NCI-H2107 (cell line): ENCODE measurements around the gene LYPD6.

Experiments
- DNase-seq: peaks from one replicate; lab custom pipeline; 2025; lab: John Stamatoyannopoulos, UW

The LYPD6 gene

DNA sequence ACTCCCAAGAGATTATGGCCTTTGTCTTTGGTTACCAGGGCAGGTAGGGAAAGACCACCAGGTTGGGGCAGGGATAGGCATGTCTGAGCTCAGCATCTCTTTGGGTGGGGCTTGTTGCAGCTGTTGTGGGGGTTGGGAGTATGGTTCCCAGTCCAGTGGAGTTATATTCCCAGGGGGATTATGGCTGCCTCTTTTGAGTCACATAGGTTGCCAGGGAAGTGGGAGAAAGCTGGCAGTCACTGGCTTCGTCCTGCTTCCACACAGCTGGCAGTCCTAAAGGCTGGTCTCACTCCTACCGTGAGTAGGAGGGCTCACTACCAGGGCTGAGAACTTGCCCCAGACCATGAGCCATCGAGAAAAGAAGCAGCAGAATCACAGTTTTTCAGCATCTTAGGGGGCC, 79.1 kb downstream of the LYPD6 start:
- DNase-seq = no peak

- DNase-seq = no peak
Observed at GRCh38 chr2:149410701-149411484, 80.5 kb downstream of the LYPD6 start.

- DNase-seq = no peak
Observed at GRCh38 chr2:149413487-149413886, 83.1 kb downstream of the LYPD6 start.

GRCh38 chr2:149415086-149415485, 84.7 kb downstream of the LYPD6 start:
- DNase-seq = no peak

GRCh38 chr2:149418065-149418464, 87.7 kb downstream of the LYPD6 start:
- no peak for DNase-seq

DNA sequence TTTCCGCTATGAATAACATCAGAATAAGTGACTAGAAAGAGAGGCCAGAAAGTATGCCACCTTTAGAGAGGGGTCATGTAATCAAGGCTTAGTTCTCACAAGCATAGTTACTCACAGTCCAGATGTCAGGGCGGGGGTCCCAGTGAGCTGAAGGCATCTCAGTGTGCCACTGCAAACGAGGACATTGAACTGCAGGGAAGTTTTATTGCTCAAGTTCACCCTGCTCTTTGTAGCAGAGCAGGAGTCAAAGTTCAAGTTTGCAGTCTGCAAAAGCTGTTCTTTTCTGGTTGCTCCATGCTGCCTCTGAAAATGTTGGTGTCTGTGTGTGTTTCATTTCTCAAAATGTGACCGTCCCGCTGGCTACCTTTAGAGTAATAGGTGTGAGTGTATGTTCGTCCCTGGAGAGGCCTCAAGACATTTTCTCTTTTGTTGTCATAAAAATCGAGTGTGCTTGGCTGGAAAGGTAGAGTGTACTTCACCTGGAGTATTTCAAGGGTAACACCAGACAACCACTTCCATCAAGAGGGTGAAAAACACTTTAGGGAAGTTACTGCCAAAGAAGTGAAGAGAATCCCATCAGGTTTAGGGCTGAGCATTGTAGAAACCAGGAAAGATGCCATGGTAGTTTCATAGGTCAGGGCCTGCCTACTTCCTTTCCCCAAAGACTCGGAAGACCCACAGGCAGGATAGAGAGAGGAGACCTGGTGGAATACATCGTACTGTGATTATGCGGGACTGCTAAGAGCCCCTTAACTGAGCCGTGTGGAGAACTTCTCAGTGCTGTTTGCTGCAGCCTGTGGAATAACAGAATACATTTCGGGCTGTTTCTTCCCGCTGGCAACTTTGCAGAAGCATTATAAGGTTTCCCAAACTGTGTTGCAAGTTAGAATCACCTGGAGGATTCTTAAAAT, 89.9 kb downstream of the LYPD6 start:
- peak; percentile 23 for DNase-seq

DNA sequence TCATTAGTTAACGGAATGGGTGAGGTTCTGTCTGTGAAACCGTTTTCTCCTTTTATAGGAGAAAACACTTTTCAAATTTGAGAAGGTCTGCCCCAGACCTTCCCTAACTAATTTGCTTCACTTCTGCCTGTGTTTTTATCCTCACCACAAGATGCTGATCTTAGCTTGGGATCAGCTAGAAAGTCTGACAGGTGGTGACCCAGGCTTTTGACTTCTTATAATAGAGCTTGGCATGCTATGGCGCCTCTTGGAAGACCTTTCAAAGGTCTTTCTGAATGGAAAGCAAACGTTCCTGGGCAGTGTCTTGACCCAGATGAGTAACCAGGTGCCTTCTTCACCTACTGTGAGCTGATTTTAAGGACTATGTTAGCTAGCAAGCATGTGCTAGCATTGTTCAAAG, 91.4 kb downstream of the LYPD6 start:
- DNase-seq = no peak

DNA sequence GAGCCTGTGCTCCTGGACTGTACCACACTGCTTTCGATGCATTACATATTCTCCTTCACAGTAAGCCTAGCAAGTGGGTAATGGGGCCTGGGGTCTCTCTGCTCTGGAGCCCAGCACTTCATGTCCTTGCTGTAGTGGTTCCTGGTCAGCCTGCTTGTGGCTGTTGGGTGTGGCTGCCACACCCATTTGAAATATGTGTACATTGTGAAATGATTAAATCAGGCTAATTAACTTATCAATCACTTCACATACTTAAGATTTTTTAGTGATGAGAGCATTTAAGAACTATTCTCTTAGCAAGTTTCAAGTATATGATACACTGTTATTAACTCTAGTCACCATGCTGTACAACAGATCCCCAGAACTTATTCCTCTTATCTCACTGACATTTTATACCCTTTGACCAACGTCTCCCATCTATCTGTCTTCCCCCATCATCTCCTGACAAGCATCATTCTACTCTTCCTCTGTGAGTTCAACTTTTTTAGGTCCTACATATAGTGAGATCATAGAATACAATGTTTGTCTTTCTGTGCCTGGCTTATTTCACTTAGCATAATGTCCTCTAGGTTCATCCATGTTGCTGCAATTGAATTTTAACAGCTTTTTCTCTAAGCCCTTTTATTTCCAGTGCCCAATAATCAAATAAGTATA, 92.1 kb downstream of the LYPD6 start:
- no peak for DNase-seq

GRCh38 chr2:149422991-149423338, 92.6 kb downstream of the LYPD6 start:
- no peak for DNase-seq

DNA sequence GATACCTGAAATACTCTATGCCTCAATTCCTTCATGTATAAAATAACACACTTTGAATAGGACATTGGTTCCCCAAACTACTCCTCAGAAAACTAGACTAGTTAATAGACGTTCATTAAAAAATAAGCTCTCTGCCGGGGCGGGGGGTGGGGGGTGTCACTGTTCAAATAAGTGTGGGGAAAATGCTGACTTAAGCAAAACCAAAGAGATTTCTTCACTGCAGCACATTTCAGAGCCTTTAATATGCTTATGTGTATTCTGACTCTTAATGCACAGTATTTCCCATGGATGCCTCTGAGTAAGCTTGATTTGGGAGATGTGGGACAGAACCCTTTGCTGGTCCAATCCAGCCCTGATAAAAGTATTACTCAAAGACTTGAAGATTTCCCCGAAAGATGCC, 93.2 kb downstream of the LYPD6 start:
- DNase-seq = no peak

GRCh38 chr2:149427387-149427786, 97.0 kb downstream of the LYPD6 start:
- no peak for DNase-seq

- DNase-seq = no peak
Observed at GRCh38 chr2:149428783-149429182, 98.4 kb downstream of the LYPD6 start.

DNA sequence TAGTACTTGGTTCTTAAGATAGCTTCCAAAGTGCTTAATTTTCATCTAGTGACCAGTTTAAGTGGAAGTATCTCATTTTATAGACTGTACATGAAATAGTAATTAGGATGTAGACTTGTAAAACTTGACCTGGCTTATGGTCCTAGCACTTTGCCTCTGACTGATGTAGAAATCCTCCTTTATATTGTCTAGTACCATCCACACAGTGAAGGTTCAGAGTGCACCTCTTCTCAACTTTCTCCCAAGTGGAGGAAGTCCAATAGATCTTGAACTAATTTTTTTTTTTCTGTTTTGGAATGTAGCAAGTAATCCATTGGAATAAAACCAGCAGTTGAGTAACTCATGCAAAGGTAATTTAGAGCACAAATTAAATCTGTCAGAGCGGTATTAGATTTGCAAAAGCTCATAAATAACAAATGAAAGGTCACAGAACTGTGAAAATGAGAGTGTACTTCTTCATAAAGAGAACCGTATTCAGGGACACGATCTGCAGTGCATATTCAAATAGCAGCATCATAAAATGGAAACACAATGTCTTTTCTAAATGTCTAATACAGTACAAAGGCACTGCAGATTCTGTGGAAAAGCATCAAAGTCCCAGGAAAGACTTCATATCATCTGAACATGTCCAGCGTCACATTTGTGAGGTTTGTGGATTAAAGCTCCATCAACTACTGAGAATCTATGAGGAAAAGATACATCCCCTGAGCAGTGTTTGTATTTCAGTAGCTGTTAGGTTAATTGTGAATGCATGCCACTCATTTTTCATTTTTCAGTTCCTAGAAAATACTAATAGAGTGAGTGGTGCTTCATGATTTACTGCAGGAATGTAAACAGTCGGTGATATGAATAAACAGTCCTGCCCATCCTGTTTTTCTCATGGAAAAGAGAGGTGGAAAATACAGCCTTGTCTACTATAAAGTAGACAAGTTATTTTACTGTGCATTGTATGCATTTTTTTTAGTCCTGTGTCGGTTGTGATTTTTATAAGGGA, 100.7 kb downstream of the LYPD6 start:
- DNase-seq = no peak

DNA sequence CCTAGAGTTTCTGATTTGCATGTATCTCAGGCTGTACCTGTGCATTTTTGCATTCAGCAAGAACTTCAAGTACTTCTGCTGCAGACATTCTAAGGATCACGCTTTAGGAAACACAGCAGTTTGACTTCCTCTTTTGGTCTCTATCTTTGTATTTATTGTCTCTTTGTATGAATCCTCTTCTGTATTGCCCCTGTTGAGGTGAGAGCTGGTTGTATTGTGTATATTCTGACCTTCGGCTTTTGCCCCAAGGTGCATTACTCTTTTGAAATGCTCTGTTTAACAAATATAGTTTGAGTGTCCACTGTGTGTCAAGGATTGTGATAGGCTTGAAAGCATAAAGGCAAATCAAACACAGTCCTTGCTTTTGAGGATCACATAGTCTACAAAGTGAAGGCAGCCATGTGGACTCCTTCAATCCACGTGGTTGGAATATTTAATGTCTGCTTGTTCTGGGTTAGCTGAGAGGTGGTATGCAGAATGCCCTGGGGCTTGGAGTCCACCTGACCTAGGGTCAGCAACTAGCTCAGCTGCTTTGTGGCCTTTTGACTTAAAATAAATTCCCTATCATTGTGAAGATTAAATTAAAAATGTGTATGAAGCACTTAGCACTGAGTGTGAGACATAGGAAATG, 108.1 kb downstream of the LYPD6 start:
- DNase-seq = no peak

GRCh38 chr2:149441255-149441654, 110.9 kb downstream of the LYPD6 start:
- no peak for DNase-seq

DNA sequence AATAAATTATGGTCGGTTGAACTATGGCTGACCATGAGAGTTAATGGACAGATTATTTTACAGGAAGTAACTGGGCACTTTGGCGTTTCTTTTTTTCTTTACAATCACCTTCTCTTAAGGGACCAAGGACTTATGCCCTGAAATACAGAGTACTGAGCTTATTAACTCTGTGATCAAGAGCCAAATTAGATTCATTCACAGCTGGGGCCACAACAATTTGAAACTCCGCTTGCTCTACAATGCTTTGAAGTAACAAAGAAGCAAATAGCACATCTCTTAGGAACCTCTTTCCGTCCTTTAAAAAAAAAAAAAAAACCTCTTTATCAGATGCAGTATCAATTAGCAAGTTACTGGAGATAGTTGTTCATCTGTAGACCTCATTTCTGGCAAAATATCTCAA, 112.0 kb downstream of the LYPD6 start:
- DNase-seq = no peak

DNA sequence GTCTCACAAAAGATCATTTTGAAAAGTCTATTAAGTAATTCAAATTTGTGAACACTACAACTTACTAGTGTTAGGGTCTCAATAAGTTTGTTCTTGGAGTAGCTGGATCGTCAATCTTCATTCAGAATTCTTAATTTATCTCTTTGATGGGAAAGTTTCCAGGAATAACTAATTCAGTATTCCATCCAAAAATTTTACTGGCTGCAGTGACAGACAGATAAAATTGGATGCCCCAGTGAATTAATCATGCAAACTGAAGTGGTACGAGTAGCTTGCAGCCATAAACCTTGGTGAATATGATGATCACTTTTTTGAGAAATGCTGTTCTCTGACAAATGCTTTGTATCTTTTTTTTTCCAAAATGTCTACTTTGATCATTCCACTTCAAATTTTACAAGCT, 112.8 kb downstream of the LYPD6 start:
- DNase-seq = no peak

GRCh38 chr2:149446748-149447147, 116.4 kb downstream of the LYPD6 start:
- no peak for DNase-seq

GRCh38 chr2:149448315-149448714, 117.9 kb downstream of the LYPD6 start:
- no peak for DNase-seq

- DNase-seq = no peak
Observed at GRCh38 chr2:149449017-149449416, 118.6 kb downstream of the LYPD6 start.
